Left hindlimb (tissue), 1 donor: Measurements from ENCODE around the gene ZNF608.

Experiments
- DNase-seq: peaks from one replicate; pipeline ENCODE4 v3.0.0-alpha.2; 2018

Gene ZNF608

DNA sequence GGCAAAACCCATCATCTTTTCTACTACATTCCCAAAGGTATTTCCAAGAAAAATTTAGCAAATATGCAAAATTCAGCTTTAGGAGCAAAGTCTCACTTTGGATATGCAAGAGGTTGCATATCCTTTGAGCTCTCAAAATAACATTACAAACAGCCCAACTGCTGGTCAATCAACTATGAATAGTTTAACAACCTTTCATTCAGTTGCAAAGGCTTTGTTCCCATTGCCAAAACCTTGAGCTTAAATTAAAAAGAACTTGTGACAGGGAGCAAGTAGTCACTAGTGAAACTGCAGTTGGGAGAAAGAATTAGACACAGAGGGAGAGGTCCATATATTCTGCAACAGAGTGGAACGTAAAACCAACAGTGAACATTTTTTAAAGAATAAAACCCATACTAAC, 8.8 kb downstream of the ZNF608 start:
- no peak for DNase-seq

DNA sequence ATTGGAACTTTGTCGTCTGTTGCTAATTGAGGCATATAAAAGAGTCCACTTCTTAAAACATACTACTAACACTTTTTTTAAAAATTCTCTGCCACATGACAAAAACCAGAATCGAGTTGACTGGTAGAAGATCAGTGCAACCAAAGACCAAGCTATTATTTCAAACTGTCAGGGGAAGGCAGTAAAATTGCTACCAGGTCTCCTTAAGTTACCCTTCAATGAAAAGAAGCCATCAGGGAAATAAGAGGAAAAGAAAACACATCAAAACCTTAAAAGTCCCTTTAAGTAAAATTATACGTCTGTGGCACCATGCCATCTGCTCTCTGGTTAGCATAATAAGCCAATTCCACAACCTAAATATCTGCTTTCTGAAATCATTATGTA, 9.6 kb downstream of the ZNF608 start:
- DNase-seq, result no peak

DNA sequence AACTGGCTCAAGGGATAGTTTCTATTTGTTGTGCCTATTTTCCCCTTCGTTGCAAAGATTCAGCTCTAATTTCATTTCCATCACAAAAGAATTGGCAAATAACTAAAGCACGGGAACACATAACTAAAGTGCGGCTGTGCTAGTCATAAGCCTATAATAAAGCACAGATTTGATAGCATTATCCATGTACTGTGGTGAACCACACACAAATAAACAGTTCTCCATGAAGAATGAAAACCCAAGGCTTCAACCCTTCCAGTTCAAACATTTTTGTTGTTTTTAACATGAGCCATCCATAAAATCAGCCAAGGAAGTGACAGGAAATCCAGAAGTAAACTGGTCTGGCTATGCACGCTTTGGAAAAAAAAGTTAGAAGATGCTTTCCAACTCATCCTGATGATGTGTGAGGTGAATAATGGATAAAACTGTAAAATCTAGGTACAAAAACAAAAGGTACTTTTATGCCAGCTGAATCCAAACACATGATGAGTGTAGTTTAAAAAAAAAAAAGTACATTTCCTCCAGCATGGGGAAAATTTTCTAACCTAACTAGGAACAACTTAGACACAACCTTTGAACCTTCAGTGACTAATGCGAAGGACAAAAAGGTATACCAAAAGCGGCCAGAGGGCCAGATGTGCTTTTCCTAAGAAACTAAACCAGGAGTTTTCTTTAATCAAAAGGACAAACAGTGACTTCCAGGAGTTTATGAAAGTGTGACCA, 10.2 kb downstream of the ZNF608 start:
- DNase-seq, result no peak

DNA sequence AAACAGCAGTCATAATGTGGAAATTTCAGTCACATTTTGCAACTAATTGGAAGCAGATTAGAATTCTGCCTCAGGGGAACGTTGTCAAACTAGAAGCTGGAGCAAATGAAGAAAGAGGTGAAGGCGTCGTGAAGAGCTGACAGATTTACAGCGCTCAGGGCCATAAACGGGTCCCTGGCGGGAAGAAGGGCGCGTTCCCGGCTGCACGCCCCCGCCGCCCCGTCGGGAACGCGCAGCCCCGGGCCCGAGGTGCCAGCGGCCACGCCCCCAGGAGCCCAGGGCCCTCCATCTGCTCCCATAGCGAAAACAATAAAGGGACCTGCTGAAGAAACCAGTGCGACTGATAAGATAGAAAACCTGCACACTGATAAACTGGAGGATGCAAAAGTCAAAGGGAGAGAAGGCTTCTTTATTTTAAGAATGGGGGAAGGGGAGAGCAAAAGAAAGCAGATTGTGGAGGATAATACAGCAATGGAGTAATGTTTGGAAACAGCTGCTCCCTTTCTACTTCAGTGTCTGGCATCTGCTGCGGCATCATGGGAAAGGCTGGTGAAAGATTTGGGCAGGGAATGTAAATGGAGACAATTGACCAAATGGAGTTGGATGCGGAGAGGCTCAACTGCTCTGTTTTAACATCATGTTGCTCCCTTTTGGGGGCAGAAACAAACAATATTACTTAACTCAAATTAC, 11.1 kb downstream of the ZNF608 start:
- peak; percentile 60 for DNase-seq

DNA sequence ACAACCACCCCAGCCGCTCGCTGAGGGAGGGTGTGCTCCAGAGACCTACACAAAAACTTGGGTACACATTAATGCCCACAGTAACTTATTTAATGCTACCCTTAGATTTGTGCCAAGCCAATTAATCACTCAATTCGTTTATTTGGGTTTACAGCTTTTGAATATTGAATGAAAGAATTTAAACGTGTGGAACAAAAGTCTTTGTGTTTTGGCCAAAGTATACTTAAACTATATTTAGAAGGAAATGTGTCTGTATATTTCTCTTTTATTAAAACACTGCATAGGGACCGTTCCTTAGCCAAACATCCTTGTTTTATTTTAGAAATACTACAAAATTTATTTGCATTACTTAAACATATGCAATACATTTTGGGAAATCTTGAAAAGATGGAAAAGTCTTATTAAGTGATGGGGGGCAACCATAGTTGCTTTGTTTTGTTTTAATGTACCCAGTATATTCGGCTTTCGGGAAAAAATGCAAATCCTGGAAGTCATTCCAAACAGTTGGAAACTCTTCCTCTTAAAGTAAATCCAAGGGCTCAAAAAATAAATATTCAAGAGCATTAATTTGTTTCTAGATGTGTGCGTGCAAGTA, 11.8 kb downstream of the ZNF608 start:
- DNase-seq, result no peak

DNA sequence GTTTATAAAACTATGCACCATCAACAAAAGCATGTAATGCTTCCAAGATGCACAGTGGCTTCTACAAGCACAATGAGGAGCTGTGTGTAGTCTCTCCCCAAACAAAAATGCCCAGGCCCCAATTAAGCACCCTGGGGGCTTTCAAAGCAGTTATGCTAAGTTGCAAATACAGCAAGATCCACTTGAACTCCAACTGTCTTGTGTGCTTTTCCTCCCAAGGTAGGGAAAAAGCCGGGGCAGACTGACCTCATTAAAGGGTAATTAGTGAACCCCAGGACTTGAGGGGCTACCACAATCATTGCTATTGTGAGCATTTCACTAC, 13.1 kb downstream of the ZNF608 start:
- DNase-seq, result no peak

DNA sequence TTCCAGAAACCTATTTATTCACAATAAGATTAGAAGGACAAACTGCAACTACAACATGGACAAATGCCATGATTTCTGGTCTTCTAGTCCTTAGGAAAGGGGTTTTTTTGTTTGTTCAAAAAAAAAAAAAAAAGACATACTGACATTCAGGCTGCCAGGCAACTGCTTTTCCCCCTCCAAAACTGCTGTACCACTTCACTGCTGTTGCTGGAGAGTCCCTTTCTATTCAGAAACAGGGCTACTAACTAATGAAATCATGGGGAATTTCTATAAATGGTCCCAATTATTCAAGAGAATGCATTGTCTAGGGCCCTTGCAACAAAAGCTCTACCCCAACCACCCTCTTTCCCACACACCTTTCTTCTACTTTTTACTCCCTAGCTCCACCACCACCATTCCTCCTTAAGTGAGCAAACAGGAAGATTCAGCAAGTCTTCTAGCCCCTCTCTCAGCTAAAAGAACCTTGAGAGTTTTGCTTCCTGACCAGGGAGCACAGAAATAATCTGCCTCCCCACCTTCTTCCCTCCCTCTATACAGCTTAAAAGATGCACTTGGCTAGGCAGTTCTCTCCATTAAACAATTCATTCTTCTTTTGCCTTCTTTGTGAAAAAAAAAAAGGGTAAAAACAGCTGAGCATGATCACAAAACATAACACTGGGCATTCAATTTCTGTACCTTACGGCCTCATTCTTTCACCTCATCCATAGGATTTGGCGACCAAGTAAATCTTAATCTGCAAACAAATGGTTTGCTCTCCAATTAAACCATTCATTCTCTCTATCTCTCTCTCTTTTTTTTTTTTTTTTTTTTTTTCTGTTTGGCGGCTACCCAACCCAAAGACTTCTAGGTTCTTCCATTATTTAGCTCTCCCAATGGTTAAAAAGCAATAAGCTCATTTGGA, 13.8 kb downstream of the ZNF608 start:
- DNase-seq, result no peak

DNA sequence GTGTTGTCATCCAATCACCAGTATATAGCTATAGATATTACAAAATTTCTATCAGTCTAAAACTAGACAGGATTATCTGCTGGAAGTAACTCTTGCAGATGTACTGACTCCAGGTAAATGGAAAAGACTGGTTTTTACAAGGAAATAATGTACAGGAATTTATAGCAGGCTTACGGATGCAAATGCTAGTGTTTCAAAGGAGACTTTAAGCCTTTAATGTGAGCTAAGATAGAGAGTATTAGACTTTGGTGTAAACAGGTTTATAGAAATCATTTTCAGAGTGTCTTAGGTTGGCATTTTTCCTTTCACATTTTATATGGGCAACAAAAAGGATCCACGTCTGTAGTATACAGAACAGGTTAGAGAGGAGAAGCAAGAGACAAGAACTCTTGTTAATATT, 16.1 kb downstream of the ZNF608 start:
- no peak for DNase-seq

DNA sequence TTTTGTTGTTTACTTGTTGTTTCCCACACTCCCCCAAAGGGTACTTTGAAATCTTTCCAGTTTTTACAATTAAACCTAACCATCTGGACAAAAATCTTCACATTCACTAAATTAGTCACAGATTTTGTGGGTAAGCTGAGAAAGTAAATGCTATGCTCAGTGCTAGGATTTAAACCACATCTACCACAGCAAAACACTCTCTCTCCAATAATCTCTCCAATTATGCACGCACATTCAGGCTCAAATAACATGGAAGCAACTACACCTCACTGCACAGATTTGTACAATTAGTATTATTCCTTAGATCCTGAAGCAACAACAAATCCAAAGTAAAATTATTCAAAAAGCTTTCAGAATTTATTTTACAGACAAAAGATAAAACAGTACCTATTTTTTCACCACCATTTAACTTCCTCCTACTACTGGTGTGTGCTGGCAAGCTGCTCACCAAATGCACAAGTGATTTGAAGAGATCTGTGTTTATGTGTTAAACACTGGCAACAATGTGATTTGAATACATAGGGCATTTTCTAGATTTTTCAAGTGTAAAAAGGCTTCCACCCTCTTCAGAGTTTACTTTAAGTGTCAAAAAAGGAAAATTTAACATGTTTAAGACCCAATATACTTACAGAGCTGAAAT, 16.6 kb downstream of the ZNF608 start:
- DNase-seq, result no peak

DNA sequence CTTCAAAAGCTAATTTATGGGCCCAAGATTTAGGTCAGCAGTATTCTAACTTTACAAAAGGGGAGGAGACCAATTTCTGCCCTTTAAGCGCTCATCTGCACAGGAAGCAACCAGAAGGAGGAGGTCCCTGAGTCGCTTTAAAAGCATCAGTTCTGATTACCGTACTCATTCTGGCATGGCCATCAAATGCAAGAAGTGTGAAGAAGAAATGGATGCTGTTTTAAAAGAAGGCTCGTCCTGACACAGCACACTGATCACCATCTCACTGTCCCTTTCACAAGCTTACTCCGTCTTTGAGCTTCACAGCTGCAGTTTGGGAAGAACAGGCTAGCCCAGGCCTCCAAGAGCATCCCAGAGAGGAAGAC, 17.5 kb downstream of the ZNF608 start:
- no peak for DNase-seq

DNA sequence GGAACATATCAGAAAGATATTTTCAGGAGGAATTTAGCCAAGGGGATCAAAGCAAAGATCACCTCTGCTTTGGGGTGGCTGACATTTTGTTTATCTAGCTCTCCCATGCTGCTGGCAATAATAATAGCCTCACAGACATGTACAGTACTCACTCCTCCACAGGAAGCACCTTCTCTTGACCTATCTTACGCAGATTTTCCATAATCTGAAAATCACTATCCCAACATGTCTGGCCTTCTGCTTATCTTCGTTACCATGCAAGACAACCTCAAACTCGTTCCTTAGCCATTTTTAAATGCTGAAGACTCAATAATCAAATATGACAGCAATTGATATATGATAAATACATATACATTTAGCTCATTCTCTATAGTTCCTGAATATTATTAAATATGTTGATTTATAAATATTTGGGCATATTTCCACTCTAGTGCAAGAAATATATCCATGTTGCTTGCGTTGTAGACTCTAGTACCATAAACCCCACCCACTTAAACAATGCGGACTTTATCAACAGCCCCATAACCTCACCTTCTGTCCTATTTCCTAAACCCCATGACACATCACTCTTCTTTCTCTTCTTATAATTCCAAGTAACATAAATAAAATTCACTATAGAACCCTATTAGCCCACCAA, 18.0 kb downstream of the ZNF608 start:
- no peak for DNase-seq

DNA sequence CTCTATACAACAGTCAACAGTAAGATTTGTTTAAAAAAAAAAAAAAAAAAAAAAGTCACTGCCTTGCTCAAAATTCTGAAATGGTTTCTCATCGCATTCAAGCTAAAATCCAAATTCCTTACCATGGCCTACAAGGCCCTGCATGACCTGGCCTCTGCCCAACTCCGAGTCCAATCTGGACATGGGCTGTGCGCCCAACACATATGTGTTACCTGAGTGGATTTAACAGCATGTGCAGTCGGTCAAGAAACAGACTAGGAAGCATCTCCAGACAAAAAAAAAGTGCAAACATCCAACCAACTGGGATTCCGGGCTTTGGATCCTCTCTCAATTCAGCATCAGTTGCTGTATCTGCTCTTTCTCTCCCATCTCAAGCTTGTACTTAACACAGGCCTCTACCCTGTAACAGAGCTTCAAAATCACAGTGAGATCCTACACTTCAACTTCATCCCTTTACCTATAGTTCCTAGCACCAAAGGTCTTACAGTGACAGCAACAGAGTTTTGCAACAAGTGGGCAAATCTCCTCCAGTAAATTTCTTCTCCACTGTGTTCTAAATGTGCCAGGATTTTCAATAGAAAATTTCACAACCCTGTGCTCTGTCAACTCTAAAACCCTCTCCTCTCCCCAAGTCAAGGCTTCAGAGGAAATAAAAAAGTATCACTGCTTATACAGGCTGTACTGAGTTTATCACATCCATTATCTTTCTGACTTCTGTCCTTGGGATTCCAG, 19.6 kb downstream of the ZNF608 start:
- DNase-seq, result no peak

DNA sequence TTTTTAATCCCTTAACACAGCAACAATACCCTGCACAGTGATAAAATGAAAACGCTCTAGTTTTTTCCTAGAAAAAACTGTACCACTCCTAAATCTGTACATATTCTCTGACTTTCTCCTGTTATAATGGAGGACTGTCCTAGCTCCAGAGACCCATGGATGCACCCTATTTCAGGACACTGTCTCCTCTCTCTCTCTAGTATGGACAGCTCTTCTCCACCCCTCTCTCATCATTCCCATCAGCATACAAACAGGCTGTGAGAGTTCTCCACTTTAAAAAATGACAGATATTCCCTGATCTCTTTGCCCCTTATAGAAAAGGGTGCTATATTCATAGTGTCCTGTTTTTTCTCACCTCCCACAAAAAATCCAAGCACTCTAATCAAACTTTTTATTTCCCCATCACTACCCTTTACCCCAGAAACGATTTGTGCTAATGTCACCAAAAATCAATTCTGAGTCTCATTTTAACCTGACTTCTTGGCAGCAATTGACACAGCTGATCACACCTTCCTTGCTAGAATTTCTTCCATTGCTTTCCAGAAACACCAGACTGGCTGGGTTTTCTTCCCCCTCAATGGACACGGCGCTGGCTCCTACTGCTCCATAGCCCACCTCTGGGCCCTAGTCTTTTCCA, 20.7 kb downstream of the ZNF608 start:
- DNase-seq, result no peak

DNA sequence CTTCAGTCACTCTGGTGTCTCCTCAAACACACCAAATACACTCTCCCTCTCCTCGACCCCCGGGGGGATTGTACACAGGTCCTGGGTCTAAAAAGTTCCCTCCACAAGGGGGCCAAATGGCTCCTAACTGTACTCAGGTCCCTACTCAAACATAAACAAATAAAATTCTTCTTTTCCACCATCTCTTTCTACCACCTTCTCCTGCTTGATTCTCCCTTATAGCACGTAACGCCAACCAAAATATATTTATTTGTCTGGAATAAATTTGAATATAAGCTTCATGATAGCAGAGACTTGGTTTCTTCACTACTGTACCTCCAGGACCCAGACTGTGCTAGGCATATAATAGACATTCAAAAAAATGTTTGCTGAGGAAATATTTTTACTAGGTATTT, 21.4 kb downstream of the ZNF608 start:
- DNase-seq, result no peak

DNA sequence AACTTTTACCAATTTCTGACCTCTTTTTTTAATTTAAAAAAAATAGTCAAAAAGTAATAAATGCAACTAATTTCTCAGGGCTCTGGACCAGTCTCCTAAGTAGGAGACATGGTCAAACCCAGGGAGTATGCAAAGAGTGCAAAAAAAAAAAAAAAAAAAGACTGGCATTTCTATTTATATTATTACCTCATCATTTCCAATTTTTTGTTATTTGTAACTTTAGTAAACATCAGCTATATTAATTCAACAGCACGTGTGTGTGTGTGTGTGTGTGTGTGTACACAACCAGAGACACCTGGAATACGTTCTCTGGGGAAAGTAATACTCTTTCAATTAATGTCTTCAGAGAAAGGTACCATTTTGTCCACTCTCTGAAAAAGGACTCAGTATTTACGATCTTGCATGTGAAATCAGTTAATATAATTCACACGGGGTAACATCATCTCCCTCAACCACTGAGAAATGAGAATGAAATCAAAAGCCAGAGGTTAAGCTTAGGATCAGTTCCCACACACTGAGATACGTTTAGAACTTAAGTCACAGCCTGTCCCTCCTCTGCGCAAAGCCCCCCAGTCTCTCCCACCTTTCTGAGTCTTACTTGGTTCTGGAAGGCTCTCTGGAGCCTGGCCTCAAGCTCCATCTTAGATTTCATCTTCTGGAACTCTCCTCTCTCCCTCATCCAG, 21.9 kb downstream of the ZNF608 start:
- DNase-seq, result no peak

DNA sequence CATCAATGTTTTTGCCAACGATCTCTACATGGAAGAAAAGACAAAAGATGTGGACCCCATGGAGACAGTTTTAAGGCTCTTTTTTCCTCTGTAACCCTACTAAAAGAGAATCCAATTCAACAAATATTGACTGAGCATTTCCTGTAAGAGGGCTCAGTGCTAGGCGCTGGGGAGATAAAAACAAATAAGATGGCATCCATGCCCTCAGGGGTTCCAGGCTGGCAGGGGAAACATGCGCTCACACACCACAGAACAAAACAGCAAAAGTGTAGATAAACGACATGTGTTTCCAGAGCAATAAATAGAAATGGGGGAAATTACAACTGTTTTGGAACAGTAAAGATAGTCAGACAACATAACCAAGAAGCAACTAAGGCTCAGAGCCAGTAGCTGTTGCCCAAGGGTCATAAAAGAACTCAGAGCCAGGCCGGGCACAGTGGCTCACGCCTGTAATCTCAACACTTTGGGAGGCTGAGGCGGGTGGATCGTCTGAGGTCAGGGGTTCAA, 25.2 kb downstream of the ZNF608 start:
- DNase-seq, result no peak

DNA sequence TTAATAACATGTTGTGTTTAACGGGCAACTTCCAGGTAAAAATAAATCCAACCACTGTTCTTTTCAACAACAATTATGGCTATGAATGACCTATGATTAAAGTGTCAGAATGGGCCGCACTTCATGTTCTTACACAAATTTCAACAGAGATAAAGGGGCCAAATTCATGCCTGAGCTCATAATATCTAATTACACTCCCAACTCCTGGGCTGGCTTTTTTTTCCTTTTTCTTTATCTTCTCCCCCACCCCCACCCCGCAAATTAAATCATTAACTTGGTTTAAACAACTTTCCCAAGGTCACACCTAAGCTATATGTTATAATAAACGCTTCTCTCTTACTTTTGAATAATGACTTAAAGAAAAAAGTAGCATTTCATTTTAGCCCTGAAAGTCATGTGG, 25.8 kb downstream of the ZNF608 start:
- no peak for DNase-seq

DNA sequence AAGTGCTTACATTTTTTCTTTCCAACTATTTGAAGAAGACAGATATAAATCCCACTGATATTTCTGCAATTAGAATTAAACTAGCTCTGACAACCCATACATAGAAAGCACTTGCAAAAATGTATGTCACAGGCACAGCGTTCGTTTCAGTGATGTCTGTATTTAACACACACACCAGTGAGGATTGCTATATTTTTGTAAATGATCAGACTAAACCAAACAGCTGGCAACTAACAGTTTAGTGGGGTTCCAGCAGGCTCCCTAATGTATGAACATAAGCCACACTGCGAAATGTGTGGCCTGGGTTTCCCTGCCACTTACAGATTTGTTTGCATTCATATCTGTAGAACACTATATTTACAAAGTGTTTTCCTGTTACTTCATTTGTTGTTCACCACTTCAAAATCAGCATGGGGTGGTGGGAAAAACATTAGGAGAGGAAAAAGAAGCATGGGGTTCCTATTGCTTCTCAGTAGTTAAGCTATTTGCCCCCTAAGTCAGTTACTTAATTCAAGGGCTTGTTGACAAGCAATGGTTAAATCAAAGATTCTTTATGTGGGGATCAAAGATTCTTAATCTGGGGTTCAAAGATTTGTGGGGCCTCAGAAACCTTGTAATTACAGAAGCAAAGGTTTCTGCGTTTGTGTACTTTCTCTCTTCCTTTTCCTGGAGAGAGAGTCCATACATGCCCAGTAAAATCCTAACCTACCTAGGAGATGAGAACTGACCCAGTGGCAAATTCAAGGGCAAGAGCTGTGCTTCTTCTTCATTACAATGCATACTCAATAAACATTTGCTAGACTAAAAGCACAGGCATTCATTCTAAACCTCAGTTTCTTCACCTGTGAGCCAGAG, 27.1 kb downstream of the ZNF608 start:
- no peak for DNase-seq

DNA sequence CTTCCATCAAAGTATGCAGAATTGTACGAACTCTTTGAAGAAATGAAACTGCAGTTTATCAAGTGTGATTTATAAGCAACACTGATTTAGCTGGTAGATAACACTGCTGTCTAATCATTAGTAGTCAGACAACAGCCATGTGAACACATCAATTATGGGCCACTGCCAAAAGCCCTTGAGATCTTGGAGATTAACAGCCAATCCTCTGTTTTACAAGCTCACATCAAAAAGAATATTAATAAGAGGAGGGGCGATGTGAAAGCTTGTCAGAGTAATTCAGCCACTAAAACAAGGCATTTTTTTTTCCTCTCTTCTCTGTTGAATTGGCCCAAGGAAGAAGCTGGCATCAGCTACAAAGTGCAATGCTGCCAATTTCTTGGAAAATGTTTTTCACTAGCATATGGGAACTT, 28.1 kb downstream of the ZNF608 start:
- peak; percentile 56 for DNase-seq

DNA sequence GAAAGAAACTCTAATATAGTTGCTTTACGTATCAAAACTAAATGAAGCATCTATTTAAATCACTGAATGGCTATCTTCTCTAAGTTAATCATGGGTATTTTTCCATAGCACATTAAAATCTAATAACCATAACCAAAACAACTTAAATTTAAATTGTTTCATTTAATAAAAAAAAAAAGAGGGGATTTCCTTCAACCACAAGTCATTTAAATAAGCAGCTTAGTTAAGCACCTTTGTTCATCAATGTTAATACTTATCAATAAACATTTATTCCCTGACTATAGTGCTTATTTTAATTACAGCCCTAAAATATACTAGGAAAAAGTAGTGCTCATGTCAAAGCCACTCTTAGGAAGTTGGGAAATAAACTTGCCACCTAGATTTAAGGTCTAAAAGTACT, 30.3 kb downstream of the ZNF608 start:
- no peak for DNase-seq
